ENCODE results near the gene GPX4. TPM values are rescaled to one million over a fixed set of nuclear protein-coding genes. Genes with fewer than 3 reads are reported as not detected.

Gene GPX4
- polyA plus RNA-seq (2014; cell fraction: cytosol; rRNA removed), result 781 and 852 TPM in 2 replicates
- 522 and 693 TPM in 2 replicates for polyA plus RNA-seq (2014; cell fraction: nucleus; rRNA removed)

DNA sequence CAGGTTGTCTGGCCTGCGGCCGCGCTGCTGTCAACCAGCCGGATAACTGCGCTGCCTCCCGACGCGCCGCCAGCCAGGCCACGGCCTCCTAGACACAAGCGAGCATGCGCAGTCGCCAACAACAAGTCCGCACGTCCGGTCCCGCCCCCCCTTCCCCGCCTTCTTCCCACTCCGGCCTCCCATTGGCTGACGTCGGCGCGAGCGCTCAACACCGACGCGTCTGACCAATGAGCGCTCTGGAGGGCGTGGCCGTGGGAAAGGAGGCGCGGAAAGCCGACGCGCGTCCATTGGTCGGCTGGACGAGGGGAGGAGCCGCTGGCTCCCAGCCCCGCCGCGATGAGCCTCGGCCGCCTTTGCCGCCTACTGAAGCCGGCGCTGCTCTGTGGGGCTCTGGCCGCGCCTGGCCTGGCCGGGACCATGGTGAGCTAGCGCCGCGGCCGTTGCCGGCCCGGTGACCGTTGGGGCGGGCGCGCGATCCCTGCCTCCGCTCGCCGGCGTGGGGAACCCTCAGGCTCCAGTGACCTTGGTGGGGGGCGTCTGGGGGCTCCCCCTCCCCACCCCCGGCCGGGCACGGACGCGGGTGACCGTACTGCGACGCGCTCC lies at the start of gene GPX4:
GPX4 (plus strand) TSS at position 287 of the 603 bp plus-strand sequence; CDS start at position 337, 50 bp downstream.
- DNase-seq (ENCODE audit: low spot score), result peak; percentile 99

DNA sequence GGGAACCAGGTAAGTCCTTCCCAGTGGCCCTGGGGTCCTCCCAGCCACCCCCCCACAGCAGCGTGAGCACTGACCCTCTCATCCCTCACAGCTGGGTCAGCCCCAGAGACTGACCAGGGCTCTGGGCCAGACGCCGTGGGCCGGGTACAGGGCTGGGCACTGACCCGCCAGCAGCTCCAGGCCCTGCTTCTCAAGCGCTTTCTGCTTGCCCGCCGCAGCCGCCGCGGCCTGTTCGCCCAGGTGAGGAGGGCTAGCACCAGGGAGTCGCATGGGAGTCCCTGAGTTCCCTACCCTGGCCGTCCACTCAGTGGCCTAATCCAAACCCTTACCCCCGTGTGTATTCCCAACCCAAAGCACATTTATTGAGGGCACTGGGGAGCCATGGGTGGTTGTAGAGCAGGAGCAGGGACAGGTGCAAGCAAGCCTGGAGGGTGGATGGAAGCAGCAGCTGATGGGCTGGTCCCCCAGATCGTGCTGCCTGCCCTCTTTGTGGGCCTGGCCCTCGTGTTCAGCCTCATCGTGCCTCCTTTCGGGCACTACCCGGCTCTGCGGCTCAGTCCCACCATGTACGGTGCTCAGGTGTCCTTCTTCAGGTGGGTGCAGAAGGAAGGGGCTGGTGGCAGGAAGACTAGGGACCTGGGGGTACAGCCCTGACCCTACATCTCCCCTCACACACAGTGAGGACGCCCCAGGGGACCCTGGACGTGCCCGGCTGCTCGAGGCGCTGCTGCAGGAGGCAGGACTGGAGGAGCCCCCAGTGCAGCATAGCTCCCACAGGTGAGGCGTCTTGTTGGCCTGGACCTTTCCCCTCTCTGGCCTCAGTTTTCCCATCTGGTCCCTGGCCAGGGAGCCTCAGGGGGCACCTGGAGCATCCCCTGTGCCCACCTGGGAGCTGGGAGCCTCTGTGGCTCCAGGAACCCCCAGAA lies 49.4 kb upstream of the GPX4 start:
- no peak for DNase-seq (ENCODE audit: low spot score)

DNA sequence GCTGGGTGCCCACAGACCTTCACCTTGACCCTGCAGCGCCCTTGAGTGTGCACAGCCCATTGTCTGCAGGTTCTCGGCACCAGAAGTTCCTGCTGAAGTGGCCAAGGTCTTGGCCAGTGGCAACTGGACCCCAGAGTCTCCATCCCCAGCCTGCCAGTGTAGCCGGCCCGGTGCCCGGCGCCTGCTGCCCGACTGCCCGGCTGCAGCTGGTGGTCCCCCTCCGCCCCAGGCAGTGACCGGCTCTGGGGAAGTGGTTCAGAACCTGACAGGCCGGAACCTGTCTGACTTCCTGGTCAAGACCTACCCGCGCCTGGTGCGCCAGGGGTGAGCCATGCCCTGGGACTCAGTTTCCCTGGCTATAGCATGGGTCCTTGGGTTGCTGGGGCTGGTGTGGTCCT lies 48.8 kb upstream of the GPX4 start:
- no peak for DNase-seq (ENCODE audit: low spot score)

DNA sequence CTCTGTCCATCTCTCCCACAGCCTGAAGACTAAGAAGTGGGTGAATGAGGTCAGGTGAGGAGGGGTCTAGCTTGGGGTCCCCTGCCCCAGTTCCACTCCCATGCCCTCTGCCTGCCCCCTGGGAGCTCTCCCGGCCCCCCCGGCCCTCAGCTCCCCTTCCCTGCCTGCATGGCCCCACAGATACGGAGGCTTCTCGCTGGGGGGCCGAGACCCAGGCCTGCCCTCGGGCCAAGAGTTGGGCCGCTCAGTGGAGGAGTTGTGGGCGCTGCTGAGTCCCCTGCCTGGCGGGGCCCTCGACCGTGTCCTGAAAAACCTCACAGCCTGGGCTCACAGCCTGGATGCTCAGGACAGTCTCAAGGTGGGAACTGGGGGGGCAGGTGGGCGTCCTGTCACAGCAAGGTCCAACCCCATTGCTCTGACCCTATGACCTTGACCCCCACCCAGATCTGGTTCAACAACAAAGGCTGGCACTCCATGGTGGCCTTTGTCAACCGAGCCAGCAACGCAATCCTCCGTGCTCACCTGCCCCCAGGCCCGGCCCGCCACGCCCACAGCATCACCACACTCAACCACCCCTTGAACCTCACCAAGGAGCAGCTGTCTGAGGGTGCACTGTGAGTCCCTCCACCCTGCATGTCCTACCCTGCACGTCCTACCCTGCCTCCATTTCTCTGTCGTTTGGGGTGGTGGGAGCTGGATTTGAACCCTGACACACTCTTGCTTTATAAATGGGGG lies 47.7 kb upstream of the GPX4 start:
- no peak for DNase-seq (ENCODE audit: low spot score)

- peak; percentile 74 for DNase-seq (ENCODE audit: low spot score)
Observed at GRCh38 chr19:1057176-1057855, 46.5 kb upstream of the GPX4 start.

- no peak for DNase-seq (ENCODE audit: low spot score)
Observed at GRCh38 chr19:1058112-1058511, 45.7 kb upstream of the GPX4 start.

- DNase-seq (ENCODE audit: low spot score), result no peak
Observed at GRCh38 chr19:1060689-1061088, 43.1 kb upstream of the GPX4 start.

GRCh38 chr19:1061987-1062386 lies 41.8 kb upstream of the GPX4 start:
- DNase-seq (ENCODE audit: low spot score), result no peak

- DNase-seq (ENCODE audit: low spot score), result no peak
Observed at GRCh38 chr19:1062387-1063029, 41.3 kb upstream of the GPX4 start.

- DNase-seq (ENCODE audit: low spot score), result no peak
Observed at GRCh38 chr19:1063030-1063908, 40.5 kb upstream of the GPX4 start.

DNA sequence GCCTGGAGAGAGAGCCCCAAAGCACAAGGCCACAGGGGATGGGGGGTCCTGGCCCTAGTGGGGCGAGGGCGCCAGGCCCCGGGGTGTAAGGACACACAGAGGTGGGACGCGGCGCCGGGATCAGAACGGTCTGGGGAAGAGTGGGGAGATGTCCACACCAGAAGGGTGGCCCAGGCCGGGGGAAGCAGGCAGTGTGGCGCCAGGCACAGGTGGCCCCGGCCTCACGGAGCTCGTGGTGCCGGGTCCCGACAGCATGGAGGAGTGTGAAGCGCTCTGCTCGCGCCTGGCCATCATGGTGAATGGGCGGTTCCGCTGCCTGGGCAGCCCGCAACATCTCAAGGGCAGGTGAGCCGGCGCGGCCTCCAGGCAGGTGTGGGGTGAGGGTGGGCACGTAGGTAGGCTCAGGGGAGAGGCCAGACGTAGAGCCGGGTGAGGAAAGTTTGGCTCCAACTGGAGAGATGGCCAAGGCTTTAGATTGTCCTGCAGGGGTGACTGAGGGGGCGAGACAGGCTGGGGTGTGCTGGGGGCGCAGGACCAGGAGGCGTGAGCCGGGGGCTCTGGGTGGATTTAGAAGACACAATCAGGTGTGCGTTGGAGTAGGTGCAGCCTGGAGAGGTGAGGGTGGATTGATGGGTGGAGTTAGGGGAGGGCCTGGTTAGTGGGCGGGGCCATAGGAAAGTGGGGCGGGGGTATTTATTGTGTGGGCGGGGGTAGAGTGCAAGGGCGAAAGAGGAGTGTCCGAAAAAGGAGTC lies 39.7 kb upstream of the GPX4 start:
- no peak for DNase-seq (ENCODE audit: low spot score)

DNA sequence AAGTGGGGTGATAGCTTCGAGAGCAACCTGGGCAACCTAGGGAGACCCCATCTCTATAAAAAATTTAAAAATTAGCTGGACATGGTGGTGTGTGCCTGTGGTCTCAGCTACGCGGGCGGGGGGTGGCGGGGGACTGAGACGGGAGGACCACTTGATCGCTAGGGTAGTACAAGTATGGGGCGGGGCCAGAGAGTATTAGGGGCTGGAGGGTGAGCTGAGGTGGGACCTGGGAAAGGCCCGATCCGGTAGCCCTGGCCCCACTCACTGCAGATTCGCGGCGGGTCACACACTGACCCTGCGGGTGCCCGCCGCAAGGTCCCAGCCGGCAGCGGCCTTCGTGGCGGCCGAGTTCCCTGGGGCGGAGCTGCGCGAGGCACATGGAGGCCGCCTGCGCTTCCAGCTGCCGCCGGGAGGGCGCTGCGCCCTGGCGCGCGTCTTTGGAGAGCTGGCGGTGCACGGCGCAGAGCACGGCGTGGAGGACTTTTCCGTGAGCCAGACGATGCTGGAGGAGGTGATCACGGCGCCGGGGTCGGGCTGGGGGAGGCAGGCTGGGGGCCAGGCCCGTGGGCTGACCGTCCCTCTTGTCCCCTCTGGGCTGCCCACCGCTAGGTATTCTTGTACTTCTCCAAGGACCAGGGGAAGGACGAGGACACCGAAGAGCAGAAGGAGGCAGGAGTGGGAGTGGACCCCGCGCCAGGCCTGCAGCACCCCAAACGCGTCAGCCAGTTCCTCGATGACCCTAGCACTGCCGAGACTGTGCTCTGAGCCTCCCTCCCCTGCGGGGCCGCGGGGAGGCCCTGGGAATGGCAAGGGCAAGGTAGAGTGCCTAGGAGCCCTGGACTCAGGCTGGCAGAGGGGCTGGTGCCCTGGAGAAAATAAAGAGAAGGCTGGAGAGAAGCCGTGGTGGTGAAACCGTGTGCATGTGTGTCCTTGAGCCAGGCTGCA lies 38.9 kb upstream of the GPX4 start:
- DNase-seq (ENCODE audit: low spot score), result peak; percentile 67

GRCh38 chr19:1065606-1066109 lies 38.1 kb upstream of the GPX4 start:
- DNase-seq (ENCODE audit: low spot score), result no peak

DNA sequence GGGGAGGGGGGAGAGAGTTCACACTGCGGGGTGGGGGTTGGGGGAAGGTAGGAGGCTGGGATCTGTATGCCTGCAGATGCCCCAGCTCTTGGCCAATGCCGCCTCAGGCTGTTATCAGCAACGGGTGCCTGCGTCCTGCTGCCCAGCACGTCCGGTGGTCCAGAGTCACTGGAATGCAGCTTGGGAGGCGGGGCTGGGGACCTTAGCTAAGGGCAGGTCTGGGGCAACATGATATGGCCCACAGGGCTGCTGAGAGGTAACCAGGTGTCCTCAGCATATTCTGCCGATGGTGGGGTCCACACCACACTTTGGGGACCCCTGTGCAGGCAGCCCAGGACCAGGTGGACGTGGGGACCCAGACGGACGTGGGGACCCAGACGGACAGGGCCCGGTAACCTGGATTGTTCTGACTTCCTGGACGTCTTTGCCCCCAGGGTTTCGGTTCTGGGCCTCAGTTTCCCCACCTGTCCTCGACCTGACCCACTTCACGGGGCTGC lies 37.5 kb upstream of the GPX4 start:
- no peak for DNase-seq (ENCODE audit: low spot score)

DNA sequence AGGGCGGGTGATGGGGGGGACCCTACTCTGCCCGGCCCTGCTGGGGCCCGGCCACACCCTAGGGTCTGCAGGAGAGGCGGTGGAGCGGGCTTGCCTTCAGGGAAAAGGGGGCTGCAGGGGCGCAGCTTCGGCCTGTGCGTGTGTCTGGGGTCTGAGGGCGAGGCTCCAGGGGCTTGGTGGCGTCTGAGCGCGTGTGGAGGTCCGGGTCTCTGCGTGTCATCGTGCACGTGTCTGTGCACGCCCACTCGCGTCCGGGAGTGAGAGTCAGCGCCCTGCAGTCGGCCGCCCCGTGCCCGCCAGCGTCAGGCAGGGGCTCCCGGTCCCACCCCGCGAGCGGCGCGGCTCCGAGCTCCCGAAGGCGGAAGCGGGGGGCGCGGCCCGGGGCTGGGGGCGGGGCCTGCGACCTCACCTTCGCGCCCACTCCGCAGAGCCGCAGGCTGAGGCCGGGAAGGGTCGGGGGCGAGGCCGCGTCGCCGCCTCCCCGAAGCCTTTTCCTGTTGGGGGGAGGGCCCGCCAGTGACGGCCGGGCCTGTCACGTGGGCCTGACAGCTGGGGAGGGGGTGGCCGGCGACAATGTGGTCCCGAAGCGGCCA lies 37.0 kb upstream of the GPX4 start, which contains the start of gene ARHGAP45:
ARHGAP45 (plus strand) TSS at position 420 of the 593 bp plus-strand sequence. CDS start 239 bp downstream, outside the sequence.
- no peak for DNase-seq (ENCODE audit: low spot score)

- DNase-seq (ENCODE audit: low spot score), result no peak
Observed at GRCh38 chr19:1067341-1067957, 36.3 kb upstream of the GPX4 start.
